ENCODE data around the gene BLOC1S4.

- TF ChIP-seq EZH2 (IDR thresholded peaks at IDR 0.05) (no peak), FOXP2 (optimal IDR thresholded peaks at IDR 0.05; ENCODE audit: control extremely low read depth, extremely low read length, insufficient read depth) (no peak), POLR2AphosphoS5 (IDR thresholded peaks at IDR 0.05; ENCODE audit: borderline replicate concordance, low read depth, low read length) (no peak)
These were observed 12.5 kb downstream of the BLOC1S4 start for GRCh38 chr4:6728320-6729029.

Measured in SK-N-MC (cell line).